ENCODE data around the gene GARNL3.

GARNL3 gene

GRCh38 chr9:127293767-127294166, 29.2 kb downstream of the GARNL3 start:
- Mint-ChIP-seq H3K27ac (no peak overlapping the region), H3K4me3 (no peak overlapping the region), H3K9me3 (no peaks in the 10 kb centered on the region), H3K4me1 (no peaks in the 10 kb centered on the region), H3K36me3 (peaks cover 0 to 3% of the 10 kb centered on the region in 2 donors), H3K27me3 (peaks cover 0 to 13% of the 10 kb centered on the region in 2 donors)
- DNase-seq (no peak), ATAC-seq (replicated peaks) (no peak)

- Mint-ChIP-seq H3K36me3 (peaks cover 0 to 3% of the 10 kb centered on the region in 2 donors), H3K27ac (no peak overlapping the region), H3K9me3 (no peaks in the 10 kb centered on the region), H3K27me3 (peaks cover 0 to 7% of the 10 kb centered on the region in 2 donors), H3K4me3 (no peak overlapping the region), H3K4me1 (no peaks in the 10 kb centered on the region)
- ATAC-seq (replicated peaks) = no peak
- no peak for DNase-seq
These were observed 30.4 kb downstream of the GARNL3 start for GRCh38 chr9:127295005-127295404.

GRCh38 chr9:127300886-127301447, 36.4 kb downstream of the GARNL3 start:
- DNase-seq (no peak), ATAC-seq (replicated peaks) (no peak)
- Mint-ChIP-seq H3K4me3 (no peak overlapping the region), H3K27me3 (peaks cover 0 to 15% of the 10 kb centered on the region in 2 donors), H3K36me3 (no peaks in the 10 kb centered on the region), H3K9me3 (no peaks in the 10 kb centered on the region), H3K27ac (no peak overlapping the region), H3K4me1 (no peaks in the 10 kb centered on the region)

GRCh38 chr9:127303830-127304229, 39.3 kb downstream of the GARNL3 start:
- H3K27ac Mint-ChIP-seq = no peak overlapping the region
- peaks cover 8 to 10% of the 10 kb centered on the region in 2 donors for H3K27me3 Mint-ChIP-seq
- no peaks in the 10 kb centered on the region for H3K4me1 Mint-ChIP-seq
- DNase-seq = no peak
- no peak overlapping the region for H3K4me3 Mint-ChIP-seq
- H3K9me3 Mint-ChIP-seq = no peaks in the 10 kb centered on the region
- H3K36me3 Mint-ChIP-seq = no peaks in the 10 kb centered on the region
- no peak for ATAC-seq (replicated peaks)

- ATAC-seq (replicated peaks) = no peak
These were observed 40.7 kb downstream of the GARNL3 start for GRCh38 chr9:127305206-127305837.

GRCh38 chr9:127305838-127306226, 41.3 kb downstream of the GARNL3 start:
- Mint-ChIP-seq H3K4me3 (no peak overlapping the region), H3K27me3 (peaks cover 10 to 15% of the 10 kb centered on the region in 2 donors), H3K27ac (no peak overlapping the region), H3K9me3 (no peaks in the 10 kb centered on the region), H3K4me1 (no peaks in the 10 kb centered on the region), H3K36me3 (no peaks in the 10 kb centered on the region)
- no peak for ATAC-seq (replicated peaks)
- no peak for DNase-seq

More at GRCh38 chr9:127305206-127305837, 40.7 kb downstream of the GARNL3 start:
- H3K4me3 Mint-ChIP-seq = no peak overlapping the region
- H3K4me1 Mint-ChIP-seq = no peaks in the 10 kb centered on the region
- H3K27ac Mint-ChIP-seq = no peak overlapping the region
- no peaks in the 10 kb centered on the region for H3K9me3 Mint-ChIP-seq
- no peak for DNase-seq
- H3K36me3 Mint-ChIP-seq = no peaks in the 10 kb centered on the region
- H3K27me3 Mint-ChIP-seq = peaks cover 10 to 15% of the 10 kb centered on the region in 2 donors

GRCh38 chr9:127307802-127308201, 43.2 kb downstream of the GARNL3 start:
- peak overlapping the region; percentile 25 for H3K27ac Mint-ChIP-seq
- H3K36me3 Mint-ChIP-seq = no peaks in the 10 kb centered on the region
- DNase-seq = no peak
- no peaks in the 10 kb centered on the region for H3K4me1 Mint-ChIP-seq
- no peak for ATAC-seq (replicated peaks)
- H3K27me3 Mint-ChIP-seq = peaks cover 10 to 15% of the 10 kb centered on the region in 2 donors
- H3K9me3 Mint-ChIP-seq = peaks cover 0 to under 1% of the 10 kb centered on the region in 2 donors
- H3K4me3 Mint-ChIP-seq = no peak overlapping the region

GRCh38 chr9:127308652-127309434, 44.3 kb downstream of the GARNL3 start:
- peaks cover 10 to 16% of the 10 kb centered on the region in 2 donors for H3K27me3 Mint-ChIP-seq
- H3K36me3 Mint-ChIP-seq = no peaks in the 10 kb centered on the region
- H3K9me3 Mint-ChIP-seq = peaks cover 0 to 2% of the 10 kb centered on the region in 2 donors
- ATAC-seq (replicated peaks) = no peak
- H3K4me1 Mint-ChIP-seq = no peaks in the 10 kb centered on the region
- DNase-seq = no peak
- H3K4me3 Mint-ChIP-seq = no peak overlapping the region
- H3K27ac Mint-ChIP-seq = no peak overlapping the region

- Mint-ChIP-seq H3K4me3 (no peak overlapping the region), H3K27ac (no peak overlapping the region), H3K4me1 (no peaks in the 10 kb centered on the region), H3K36me3 (no peaks in the 10 kb centered on the region), H3K27me3 (peaks cover 10 to 19% of the 10 kb centered on the region in 2 donors), H3K9me3 (peaks cover 0 to 2% of the 10 kb centered on the region in 2 donors)
- ATAC-seq (replicated peaks) (no peak), DNase-seq (no peak)
These were observed 45.1 kb downstream of the GARNL3 start for GRCh38 chr9:127309715-127310114.

GRCh38 chr9:127311239-127311741, 46.7 kb downstream of the GARNL3 start:
- Mint-ChIP-seq H3K27me3 (peaks cover 10 to 20% of the 10 kb centered on the region in 2 donors), H3K36me3 (no peaks in the 10 kb centered on the region), H3K4me1 (no peaks in the 10 kb centered on the region), H3K4me3 (no peak overlapping the region), H3K9me3 (peaks cover 0 to 2% of the 10 kb centered on the region in 2 donors), H3K27ac (no peak overlapping the region)
- DNase-seq (no peak), ATAC-seq (replicated peaks) (no peak)

GRCh38 chr9:127313042-127313560, 48.5 kb downstream of the GARNL3 start:
- peaks cover 0 to 2% of the 10 kb centered on the region in 2 donors for H3K4me1 Mint-ChIP-seq
- peaks cover 0 to 2% of the 10 kb centered on the region in 2 donors for H3K9me3 Mint-ChIP-seq
- H3K27ac Mint-ChIP-seq = no peak overlapping the region
- ATAC-seq (replicated peaks) = no peak
- DNase-seq = no peak
- H3K36me3 Mint-ChIP-seq = no peaks in the 10 kb centered on the region
- no peak overlapping the region for H3K4me3 Mint-ChIP-seq
- peaks cover 5 to 22% of the 10 kb centered on the region in 2 donors for H3K27me3 Mint-ChIP-seq

- Mint-ChIP-seq H3K27me3 (peaks cover 0 to 18% of the 10 kb centered on the region in 2 donors), H3K36me3 (peaks cover 4 to 8% of the 10 kb centered on the region in 2 donors), H3K9me3 (peaks cover 0 to 5% of the 10 kb centered on the region in 2 donors), H3K4me3 (no peak overlapping the region), H3K4me1 (peaks cover 2 to 8% of the 10 kb centered on the region in 2 donors), H3K27ac (no peak overlapping the region)
- ATAC-seq (replicated peaks) = no peak
- no peak for DNase-seq
These were observed 50.3 kb downstream of the GARNL3 start for GRCh38 chr9:127314911-127315310.

- DNase-seq = no peak
- H3K9me3 Mint-ChIP-seq = peaks cover 0 to 5% of the 10 kb centered on the region in 2 donors
- H3K27ac Mint-ChIP-seq = no peak overlapping the region
- H3K4me1 Mint-ChIP-seq = peaks cover 2 to 8% of the 10 kb centered on the region in 2 donors
- ATAC-seq (replicated peaks) = peak in 1 of 2 donors; percentile 48
- peaks cover 4 to 12% of the 10 kb centered on the region in 2 donors for H3K36me3 Mint-ChIP-seq
- peaks cover 0 to 15% of the 10 kb centered on the region in 2 donors for H3K27me3 Mint-ChIP-seq
- no peak overlapping the region for H3K4me3 Mint-ChIP-seq
These were observed 52.2 kb downstream of the GARNL3 start for GRCh38 chr9:127316586-127317323.

Data from stimulated activated naive B cell treated with anti-CD40 and anti-IgM and Interleukin-4, amounts not matched to agents 10 μg/mL and 1 μg/mL and 100 μg/mL, for 72 hours (primary cell).